CD4-positive, CD25-positive, alpha-beta regulatory T cell (primary cell): ENCODE data around the gene MDM4. TPM values are rescaled to one million over a fixed set of nuclear protein-coding genes. Genes with fewer than 3 reads are reported as not detected.
A peak's percentile ranks its signal among the peaks of the same experiment; 100 is the strongest.

Experiments used
- ATAC-seq, 2 donors: fragments of 150-1000 bp; cut with Tn5 transposase; one replicate each; pipeline ENCODE4 v1.10.0; 2021; ENCODE audit warnings: low read depth in 2 of 2, moderate number of reproducible peaks in 2 of 2, moderate library complexity in 1 of 2
- DNase-seq, 3 donors: peaks; one replicate each; pipeline versions ENCODE4 v3.0.0 to v3.0.0-alpha.2; 2012 to 2022; ENCODE audit warnings: mixed read lengths in 1 of 3
- H3K27ac ChIP-seq: one replicate; pipeline ENCODE4 v1.7.0; 2013; ENCODE audit warnings: mild to moderate bottlenecking, low read length; ENCODE audit not compliant: insufficient read depth, poor library complexity, severe bottlenecking
- H3K27me3 ChIP-seq: one replicate; pipeline ENCODE4 v1.7.0; 2013; ENCODE audit warnings: low read length; ENCODE audit not compliant: control insufficient read depth, insufficient read depth
- H3K36me3 ChIP-seq: one replicate; pipeline ENCODE4 v1.7.0; 2013; ENCODE audit warnings: mild to moderate bottlenecking, low read length, moderate library complexity; ENCODE audit not compliant: control insufficient read depth, insufficient read depth
- H3K4me1 ChIP-seq: 2 replicates; pipeline ENCODE4 v1.7.0; 2013; ENCODE audit warnings: mild to moderate bottlenecking, low read length; ENCODE audit not compliant: insufficient read depth, control insufficient read depth, poor library complexity, severe bottlenecking
- H3K4me3 ChIP-seq: one replicate; pipeline ENCODE4 v1.7.0; 2013; ENCODE audit warnings: low read depth, mild to moderate bottlenecking, low read length, moderate library complexity
- H3K9me3 ChIP-seq, 2 experiments: 1 replicate in 1 of 2; 2 replicates in 1 of 2; pipeline ENCODE4 v1.7.0; 2013; ENCODE audit warnings: low read length in 2 of 2, mild to moderate bottlenecking in 1 of 2, moderate library complexity in 1 of 2; ENCODE audit not compliant: control insufficient read depth in 2 of 2
- H3K27ac Mint-ChIP-seq, 3 donors: one replicate each; pipeline ENCODE4 v1.8.0; 2020 to 2022; ENCODE audit warnings: mild to moderate bottlenecking in 3 of 3, mixed read lengths in 3 of 3, moderate library complexity in 2 of 3
- H3K27me3 Mint-ChIP-seq: one replicate; pipeline ENCODE4 v1.8.0; 2022; ENCODE audit warnings: mild to moderate bottlenecking, mixed read lengths
- H3K36me3 Mint-ChIP-seq: one replicate; pipeline ENCODE4 v1.8.0; 2020; ENCODE audit warnings: mixed read lengths
- H3K4me1 Mint-ChIP-seq, 4 donors: one replicate each; pipeline ENCODE4 v1.8.0; 2020 to 2022; ENCODE audit warnings: mixed read lengths in 4 of 4, mild to moderate bottlenecking in 1 of 4
- H3K4me3 Mint-ChIP-seq, 4 donors: one replicate each; pipeline ENCODE4 v1.8.0; 2020 to 2022; ENCODE audit warnings: mild to moderate bottlenecking in 4 of 4, mixed read lengths in 4 of 4, moderate library complexity in 3 of 4
- H3K9me3 Mint-ChIP-seq, 7 donors: one replicate each; pipeline ENCODE4 v1.8.0; 2020 to 2022; ENCODE audit warnings: mixed read lengths in 7 of 7, mild to moderate bottlenecking in 3 of 7, moderate library complexity in 2 of 7
- polyA plus RNA-seq, 4 donors: library from polyadenylated mRNA; unstranded; fragments of 300-500 nt; fragmentation: Illumina TruSeq; gene quantifications; one replicate each; pipeline ENCODE4 v1.2.3, GENCODE V29; 2021
- total RNA-seq: library from RNA; stranded (reverse); gene quantifications from one replicate; pipeline ENCODE4 v1.2.3, GENCODE V29; 2022

MDM4 gene
- total and polyA plus RNA-seq, 5 donors from 2014 or later: 10.0 to 263 (median 11.7) TPM

GRCh38 chr1:204541626-204542025 lies 25.4 kb downstream of the MDM4 start:
- Mint-ChIP-seq H3K27ac (peak overlapping the region in 2 of 3 donors; percentile 52 to 60), H3K36me3 (peaks cover 76% of the 10 kb centered on the region), H3K4me1 (peaks cover 38 to 63% (median 43%) of the 10 kb centered on the region in 4 donors), H3K27me3 (no peaks in the 10 kb centered on the region), H3K9me3 (peaks cover 0 to 5% (median 0%) of the 10 kb centered on the region in 7 donors), H3K4me3 (peak overlapping the region in 1 of 4 donors; percentile 78)
- no peaks in the 10 kb centered on the region for H3K27me3 ChIP-seq
- no peak for DNase-seq
- H3K4me1 ChIP-seq: peaks cover 20% of the 10 kb centered on the region
- H3K9me3 ChIP-seq: no peaks in the 10 kb centered on the region
- ATAC-seq: no peak
- no peak overlapping the region for H3K27ac ChIP-seq
- H3K36me3 ChIP-seq: peaks cover 79% of the 10 kb centered on the region
- H3K4me3 ChIP-seq: no peak overlapping the region

- peak in 2 of 3 donors; percentile 71 to 81 for DNase-seq
- Histone ChIP-seq H3K4me1 (peaks cover 20% of the 10 kb centered on the region), H3K36me3 (peaks cover 82% of the 10 kb centered on the region)
Measured at GRCh38 chr1:204544321-204544720, 28.1 kb downstream of the MDM4 start.

GRCh38 chr1:204545202-204545601 lies 29.0 kb downstream of the MDM4 start:
- Mint-ChIP-seq H3K9me3 (peaks cover 0 to 5% (median 0%) of the 10 kb centered on the region in 7 donors), H3K4me3 (peak overlapping the region in 3 of 4 donors; percentile 41 to 74 (median 68)), H3K36me3 (peaks cover 88% of the 10 kb centered on the region), H3K27ac (peak overlapping the region; percentile 87 to 97 (median 92)), H3K4me1 (peaks cover 34 to 68% (median 49%) of the 10 kb centered on the region in 4 donors), H3K27me3 (no peaks in the 10 kb centered on the region)
- DNase-seq (no peak), ATAC-seq (no peak)
- Histone ChIP-seq H3K36me3 (peaks cover 83% of the 10 kb centered on the region), H3K4me3 (peak overlapping the region; percentile 65), H3K27ac (peak overlapping the region; percentile 81), H3K27me3 (no peaks in the 10 kb centered on the region), H3K9me3 (no peaks in the 10 kb centered on the region), H3K4me1 (peaks cover 20% of the 10 kb centered on the region)

More at GRCh38 chr1:204544321-204544720, 28.1 kb downstream of the MDM4 start:
- Histone ChIP-seq H3K4me3 (peak overlapping the region; percentile 65), H3K27ac (peak overlapping the region; percentile 81), H3K9me3 (no peaks in the 10 kb centered on the region), H3K27me3 (no peaks in the 10 kb centered on the region)
- H3K4me1 Mint-ChIP-seq: peaks cover 34 to 65% (median 49%) of the 10 kb centered on the region in 4 donors
- no peaks in the 10 kb centered on the region for H3K27me3 Mint-ChIP-seq
- H3K4me3 Mint-ChIP-seq: peak overlapping the region in 3 of 4 donors; percentile 41 to 62 (median 50)
- peak; percentile 96 to 98 for ATAC-seq
- H3K27ac Mint-ChIP-seq: peak overlapping the region; percentile 87 to 97 (median 92)
- peaks cover 0 to 5% (median 0%) of the 10 kb centered on the region in 7 donors for H3K9me3 Mint-ChIP-seq
- H3K36me3 Mint-ChIP-seq: peaks cover 81% of the 10 kb centered on the region

GRCh38 chr1:204545881-204546280 lies 29.7 kb downstream of the MDM4 start:
- H3K27me3 Mint-ChIP-seq: no peaks in the 10 kb centered on the region
- ATAC-seq (no peak), DNase-seq (peak in 2 of 3 donors; percentile 24 to 57)
- peaks cover 83% of the 10 kb centered on the region for H3K36me3 ChIP-seq
- peak overlapping the region; percentile 87 to 97 (median 92) for H3K27ac Mint-ChIP-seq
- H3K4me3 Mint-ChIP-seq: peak overlapping the region; percentile 41 to 74 (median 70)
- H3K9me3 Mint-ChIP-seq: peaks cover 0 to 5% (median 0%) of the 10 kb centered on the region in 7 donors
- H3K27ac ChIP-seq: peak overlapping the region; percentile 81
- H3K4me1 ChIP-seq: peaks cover 20% of the 10 kb centered on the region
- H3K4me1 Mint-ChIP-seq: peaks cover 34 to 67% (median 49%) of the 10 kb centered on the region in 4 donors
- H3K9me3 ChIP-seq: no peaks in the 10 kb centered on the region
- peak overlapping the region; percentile 65 for H3K4me3 ChIP-seq
- H3K27me3 ChIP-seq: no peaks in the 10 kb centered on the region
- peaks cover 88% of the 10 kb centered on the region for H3K36me3 Mint-ChIP-seq

- Mint-ChIP-seq H3K36me3 (peaks cover 70% of the 10 kb centered on the region), H3K4me3 (no peak overlapping the region), H3K9me3 (peaks cover 0 to 2% (median 0%) of the 10 kb centered on the region in 7 donors), H3K27me3 (no peaks in the 10 kb centered on the region), H3K27ac (no peak overlapping the region), H3K4me1 (peaks cover 24 to 48% (median 33%) of the 10 kb centered on the region in 4 donors)
- H3K27ac ChIP-seq: no peak overlapping the region
- DNase-seq (no peak), ATAC-seq (no peak)
- H3K4me1 ChIP-seq: peaks cover 20% of the 10 kb centered on the region
- H3K27me3 ChIP-seq: no peaks in the 10 kb centered on the region
- H3K36me3 ChIP-seq: peaks cover 78% of the 10 kb centered on the region
- H3K9me3 ChIP-seq: no peaks in the 10 kb centered on the region
- H3K4me3 ChIP-seq: no peak overlapping the region
Measured at GRCh38 chr1:204548265-204548664, 32.1 kb downstream of the MDM4 start.

GRCh38 chr1:204549313-204549712 lies 33.1 kb downstream of the MDM4 start:
- Histone ChIP-seq H3K27ac (no peak overlapping the region), H3K36me3 (peaks cover 68% of the 10 kb centered on the region), H3K9me3 (no peaks in the 10 kb centered on the region), H3K4me1 (peaks cover 23% of the 10 kb centered on the region), H3K4me3 (no peak overlapping the region), H3K27me3 (no peaks in the 10 kb centered on the region)
- Mint-ChIP-seq H3K27ac (peak overlapping the region in 1 of 3 donors; percentile 18), H3K27me3 (no peaks in the 10 kb centered on the region), H3K36me3 (peaks cover 64% of the 10 kb centered on the region), H3K9me3 (no peaks in the 10 kb centered on the region), H3K4me3 (peak overlapping the region in 1 of 4 donors; percentile 22), H3K4me1 (peaks cover 30 to 46% (median 35%) of the 10 kb centered on the region in 4 donors)
- DNase-seq (no peak), ATAC-seq (no peak)

GRCh38 chr1:204550926-204551325 lies 34.7 kb downstream of the MDM4 start:
- Mint-ChIP-seq H3K27me3 (no peaks in the 10 kb centered on the region), H3K9me3 (no peaks in the 10 kb centered on the region), H3K27ac (peak overlapping the region in 1 of 3 donors; percentile 46), H3K36me3 (peaks cover 50% of the 10 kb centered on the region), H3K4me3 (no peak overlapping the region), H3K4me1 (peaks cover 19 to 37% (median 29%) of the 10 kb centered on the region in 4 donors)
- H3K36me3 ChIP-seq: peaks cover 68% of the 10 kb centered on the region
- DNase-seq: no peak
- H3K4me3 ChIP-seq: no peak overlapping the region
- peaks cover 9% of the 10 kb centered on the region for H3K4me1 ChIP-seq
- no peak overlapping the region for H3K27ac ChIP-seq
- H3K9me3 ChIP-seq: no peaks in the 10 kb centered on the region
- ATAC-seq: no peak
- no peaks in the 10 kb centered on the region for H3K27me3 ChIP-seq
